Measurements from ENCODE around the gene BMERB1. TPM values are rescaled to one million over a fixed set of nuclear protein-coding genes. Genes with fewer than 3 reads are reported as not detected.

BMERB1 gene
- polyA plus RNA-seq, 1 donor (not counting 4 experiments of a cell fraction or from before 2014, with no cell fraction given) = 7.8 TPM

DNA sequence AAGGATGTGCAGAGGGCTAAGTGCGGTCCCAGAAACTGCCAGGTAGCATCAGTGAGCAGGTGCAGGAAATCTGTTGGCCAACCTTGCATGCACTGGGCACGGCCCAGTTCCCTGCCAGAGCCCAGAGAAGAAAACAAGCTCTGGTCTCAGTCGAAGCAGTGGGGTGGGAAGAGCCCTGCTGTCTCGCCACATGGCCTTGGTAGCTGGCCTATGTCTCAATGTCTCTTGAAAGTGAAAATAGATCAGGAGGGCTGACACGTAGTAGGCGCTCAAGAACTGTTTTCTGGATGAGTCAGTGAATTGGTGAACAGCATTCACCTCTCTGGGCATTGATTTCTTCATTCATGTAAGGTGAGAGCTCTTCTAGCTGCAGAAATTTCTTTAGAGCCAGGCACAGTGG lies 118.1 kb downstream of the BMERB1 start:
- no peak for FAIRE-seq
- no peak overlapping the region for H3K4me3 ChIP-seq (ENCODE audit: control insufficient read depth in 2 of 3, extremely low read depth in 1 of 3, insufficient read depth in 2 of 3, low read depth in 1 of 3, low read length in 3 of 3)
- DNase-seq (ENCODE audit: low read depth, low spot score) = no peak
- no peaks in the 10 kb centered on the region for H3K9me3 ChIP-seq (ENCODE audit: control insufficient read depth, low read depth, low read length)
- no peak overlapping the region for H3K27ac ChIP-seq (ENCODE audit: control insufficient read depth, insufficient read depth, low read length)
- TF ChIP-seq EZH2 (IDR thresholded peaks at IDR 0.05; ENCODE audit: low read length) (no peak), CTCF (optimal IDR thresholded peaks at IDR 0.05 in 1 of 3, IDR thresholded peaks at IDR 0.05 in 1 of 3, conservative IDR thresholded peaks at IDR 0.05 in 1 of 3; ENCODE audit: extremely low read depth in 1 of 3, insufficient read depth in 2 of 3, low read length in 3 of 3) (no peak)
- H3K9me1 ChIP-seq (ENCODE audit: control insufficient read depth, extremely low read depth, insufficient read depth, low read length) = no peaks in the 10 kb centered on the region
- no peak overlapping the region for H3K4me2 ChIP-seq (ENCODE audit: control insufficient read depth, extremely low read depth, insufficient read depth, low read depth, low read length)
- H3K36me3 ChIP-seq (ENCODE audit: control insufficient read depth in 2 of 2, extremely low read depth in 1 of 2, insufficient read depth in 2 of 2, low read length in 2 of 2) = no peaks in the 10 kb centered on the region
- H3K9ac ChIP-seq (ENCODE audit: control insufficient read depth, extremely low read depth, insufficient read depth, low read length) = no peak overlapping the region
- dilution Hi-C loops (cut with MboI; ENCODE audit: extremely low pct_ligation_motif_present, low sequenced_read_pairs) = no loop called here
- no peak overlapping the region for H2AFZ ChIP-seq (ENCODE audit: control insufficient read depth, low read length)
- H3K79me2 ChIP-seq (ENCODE audit: control insufficient read depth, insufficient read depth, low read length) = no peaks in the 10 kb centered on the region
- H3K27me3 ChIP-seq (ENCODE audit: control insufficient read depth, extremely low read depth, insufficient read depth, low read length) = no peaks in the 10 kb centered on the region
- no peaks in the 10 kb centered on the region for H4K20me1 ChIP-seq (ENCODE audit: control insufficient read depth, extremely low read depth, insufficient read depth, low read length)
- no peaks in the 10 kb centered on the region for H3K4me1 ChIP-seq (ENCODE audit: control insufficient read depth, extremely low read depth, insufficient read depth, low read length)

- Histone ChIP-seq H3K9me3 (ENCODE audit: control insufficient read depth, low read depth, low read length) (no peaks in the 10 kb centered on the region), H3K79me2 (ENCODE audit: control insufficient read depth, insufficient read depth, low read length) (no peaks in the 10 kb centered on the region), H3K4me3 (ENCODE audit: control insufficient read depth in 2 of 3, extremely low read depth in 1 of 3, insufficient read depth in 2 of 3, low read depth in 1 of 3, low read length in 3 of 3) (no peak overlapping the region), H4K20me1 (ENCODE audit: control insufficient read depth, extremely low read depth, insufficient read depth, low read length) (no peaks in the 10 kb centered on the region), H2AFZ (ENCODE audit: control insufficient read depth, low read length) (no peak overlapping the region), H3K27ac (ENCODE audit: control insufficient read depth, insufficient read depth, low read length) (no peak overlapping the region), H3K27me3 (ENCODE audit: control insufficient read depth, extremely low read depth, insufficient read depth, low read length) (no peaks in the 10 kb centered on the region), H3K36me3 (ENCODE audit: control insufficient read depth in 2 of 2, extremely low read depth in 1 of 2, insufficient read depth in 2 of 2, low read length in 2 of 2) (no peaks in the 10 kb centered on the region), H3K9ac (ENCODE audit: control insufficient read depth, extremely low read depth, insufficient read depth, low read length) (no peak overlapping the region), H3K4me1 (ENCODE audit: control insufficient read depth, extremely low read depth, insufficient read depth, low read length) (no peaks in the 10 kb centered on the region), H3K4me2 (ENCODE audit: control insufficient read depth, extremely low read depth, insufficient read depth, low read depth, low read length) (no peak overlapping the region), H3K9me1 (ENCODE audit: control insufficient read depth, extremely low read depth, insufficient read depth, low read length) (no peaks in the 10 kb centered on the region)
- FAIRE-seq (no peak), DNase-seq (ENCODE audit: low read depth, low spot score) (no peak)
- TF ChIP-seq EZH2 (IDR thresholded peaks at IDR 0.05; ENCODE audit: low read length) = no peak
- dilution Hi-C loops (cut with MboI; ENCODE audit: extremely low pct_ligation_motif_present, low sequenced_read_pairs) = no loop called here
Measured at GRCh38 chr16:15553313-15554088, 119.1 kb downstream of the BMERB1 start.

Measured in keratinocyte (primary cell).